GM21528 (cell line): ENCODE measurements around the gene ERC2.

Source experiments
- ATAC-seq: cut with Tn5 transposase; IDR thresholded peaks from one replicate; pipeline ENCODE4 v1.9.1; 2021; ENCODE audit warnings: mild to moderate bottlenecking, moderate library complexity; ENCODE audit not compliant: unreplicated experiment, low FRiP score

The ERC2 gene

GRCh38 chr3:55483196-55484095, 984.8 kb downstream of the ERC2 start:
- ATAC-seq, result no peak

GRCh38 chr3:55482496-55483195, 985.6 kb downstream of the ERC2 start:
- no peak for ATAC-seq

GRCh38 chr3:55481744-55482495, 986.3 kb downstream of the ERC2 start:
- no peak for ATAC-seq

- no peak for ATAC-seq
These were observed 987.1 kb downstream of the ERC2 start for GRCh38 chr3:55480911-55481743.

GRCh38 chr3:55477306-55478303, 990.7 kb downstream of the ERC2 start:
- ATAC-seq, result no peak

GRCh38 chr3:55476515-55476914, 991.8 kb downstream of the ERC2 start:
- ATAC-seq, result no peak

- ATAC-seq, result no peak
These were observed 994.0 kb downstream of the ERC2 start for GRCh38 chr3:55474213-55474632.

GRCh38 chr3:55473788-55474187, 994.5 kb downstream of the ERC2 start:
- ATAC-seq, result no peak

- ATAC-seq, result no peak
These were observed 996.6 kb downstream of the ERC2 start for GRCh38 chr3:55471522-55472280.

- ATAC-seq, result no peak
These were observed 997.2 kb downstream of the ERC2 start for GRCh38 chr3:55471084-55471483.

- ATAC-seq, result no peak
These were observed 998.2 kb downstream of the ERC2 start for GRCh38 chr3:55469957-55470526.

- no peak for ATAC-seq
These were observed 1000.0 kb downstream of the ERC2 start for GRCh38 chr3:55468251-55468650.

GRCh38 chr3:55467099-55467498, 1001.2 kb downstream of the ERC2 start:
- ATAC-seq, result no peak

GRCh38 chr3:55466526-55466925, 1001.7 kb downstream of the ERC2 start:
- no peak for ATAC-seq

GRCh38 chr3:55461896-55462295, 1006.4 kb downstream of the ERC2 start:
- no peak for ATAC-seq

- no peak for ATAC-seq
These were observed 1008.4 kb downstream of the ERC2 start for GRCh38 chr3:55459838-55460237.
